HUES6 (cell line): ENCODE results near the gene MYL2.

ENCODE experiments used
- H3K27ac ChIP-seq: 2 replicates; pipeline ENCODE4 v1.7.0; 2013; ENCODE audit warnings: low read depth, mild to moderate bottlenecking, low read length, inconsistent platforms
- H3K27me3 ChIP-seq: 2 replicates; pipeline ENCODE4 v1.6.1; 2013; ENCODE audit warnings: low read length; ENCODE audit not compliant: control insufficient read depth, insufficient read depth
- H3K36me3 ChIP-seq: 2 replicates; pipeline ENCODE4 v1.6.1; 2013; ENCODE audit warnings: low read length; ENCODE audit not compliant: control insufficient read depth, insufficient read depth
- H3K4me1 ChIP-seq: 2 replicates; pipeline ENCODE4 v1.6.1; 2013; ENCODE audit warnings: low read length; ENCODE audit not compliant: control insufficient read depth, insufficient read depth
- H3K4me3 ChIP-seq: 2 replicates; pipeline ENCODE4 v1.5.1; 2013; ENCODE audit warnings: low read depth, low read length
- H3K9ac ChIP-seq: one replicate; pipeline ENCODE4 v1.6.1; 2013; ENCODE audit warnings: mild to moderate bottlenecking, low read length
- H3K9me3 ChIP-seq: 2 replicates; pipeline ENCODE4 v1.6.1; 2013; ENCODE audit warnings: low read depth, low read length; ENCODE audit not compliant: control insufficient read depth, insufficient read depth

Gene MYL2

DNA sequence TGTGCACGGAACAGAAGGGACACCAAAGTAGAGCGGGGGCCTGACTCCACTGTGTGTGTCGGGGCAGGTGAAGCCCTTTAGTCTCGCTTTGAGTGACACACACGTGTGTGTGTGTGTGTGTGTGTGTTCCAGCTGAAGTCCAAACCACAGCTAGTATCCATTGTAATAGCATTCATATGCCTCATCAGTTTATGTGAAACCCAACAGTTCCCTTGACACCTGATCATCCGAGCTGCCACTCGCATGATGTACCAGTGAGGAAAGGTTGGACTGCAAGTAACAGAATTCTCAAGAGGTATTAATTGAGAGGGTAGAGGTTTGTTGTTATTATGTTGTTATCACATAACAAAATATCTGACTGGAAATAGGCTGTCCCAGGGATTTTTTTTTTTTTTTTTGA lies 57.2 kb downstream of the MYL2 start:
- peaks cover 5% of the 10 kb centered on the region; the same call in 1 of the 2 replicates for H3K9me3 ChIP-seq
- no peaks in the 10 kb centered on the region for H3K36me3 ChIP-seq
- H3K9ac ChIP-seq = no peak overlapping the region
- no peak overlapping the region for H3K27ac ChIP-seq
- no peak overlapping the region for H3K4me3 ChIP-seq
- peaks cover 17% of the 10 kb centered on the region for H3K4me1 ChIP-seq
- no peaks in the 10 kb centered on the region for H3K27me3 ChIP-seq

DNA sequence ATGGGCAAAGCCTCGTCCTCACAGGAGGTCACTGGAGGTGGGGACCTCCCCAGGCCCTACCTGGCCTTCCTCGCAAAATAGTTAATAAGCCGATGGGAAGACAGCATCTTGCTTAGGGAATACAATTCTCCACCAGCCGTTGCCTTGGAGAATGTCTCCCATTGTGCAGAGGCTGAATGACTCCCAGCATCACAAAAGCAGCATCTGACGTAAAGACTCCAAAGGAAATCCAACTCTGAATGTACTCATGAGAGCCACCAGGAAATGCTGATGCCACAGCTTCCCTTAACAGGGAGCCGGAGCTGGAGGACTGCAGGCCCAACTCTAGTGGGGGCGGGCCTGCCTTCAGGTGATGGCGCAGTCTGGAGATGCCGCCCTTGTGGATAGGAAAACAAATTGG lies 58.0 kb downstream of the MYL2 start:
- Histone ChIP-seq H3K4me3 (no peak overlapping the region), H3K9ac (no peak overlapping the region), H3K4me1 (peaks cover 22% of the 10 kb centered on the region), H3K27me3 (no peaks in the 10 kb centered on the region), H3K36me3 (no peaks in the 10 kb centered on the region), H3K27ac (no peak overlapping the region), H3K9me3 (peaks cover 5% of the 10 kb centered on the region; the same call in 1 of the 2 replicates)

DNA sequence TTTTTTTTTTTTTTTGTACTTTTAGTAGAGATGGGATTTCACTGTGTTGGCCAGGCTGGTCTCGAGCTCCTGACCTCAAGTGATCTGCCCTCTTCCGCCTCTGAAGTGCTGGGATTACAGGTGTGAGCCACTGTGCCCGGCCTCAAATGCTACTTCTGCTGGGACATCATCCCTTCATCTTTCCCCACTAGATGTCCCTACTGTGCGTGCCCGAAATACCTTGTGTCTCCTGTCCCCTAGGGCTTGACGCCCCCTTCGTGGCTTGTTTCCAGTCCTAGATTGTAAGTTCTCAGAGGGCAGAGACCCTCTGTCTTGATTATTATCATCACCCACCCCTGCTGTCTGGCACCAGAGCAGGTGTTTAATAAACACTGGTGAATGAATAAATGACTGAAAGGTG lies 58.6 kb downstream of the MYL2 start:
- H3K36me3 ChIP-seq = no peaks in the 10 kb centered on the region
- no peak overlapping the region for H3K4me3 ChIP-seq
- no peak overlapping the region for H3K9ac ChIP-seq
- no peak overlapping the region for H3K27ac ChIP-seq
- H3K4me1 ChIP-seq = peaks cover 23% of the 10 kb centered on the region
- no peaks in the 10 kb centered on the region for H3K27me3 ChIP-seq
- H3K9me3 ChIP-seq = peaks cover 5% of the 10 kb centered on the region; the same call in 1 of the 2 replicates
